SK-N-SH treated with all-trans-retinoic acid at 6 μM for 48 hours (cell line): Measurements from ENCODE around the gene UGT1A4.

Experiments used
- ESRRG ChIP-seq: fragments of 250-450 bp; sonication (Bioruptor Pico); IDR thresholded peaks from 2 replicates; pipeline ENCODE4 v1.6.1; 2021; ENCODE audit warnings: mild to moderate bottlenecking
- GLIS3 ChIP-seq: fragments of 250-450 bp; sonication (Bioruptor Pico); IDR thresholded peaks from 2 replicates; pipeline ENCODE4 v1.5.0; 2020; ENCODE audit warnings: mild to moderate bottlenecking, moderate library complexity
- OSR1 ChIP-seq: fragments of 250-450 bp; sonication (Bioruptor Pico); IDR thresholded peaks from 2 replicates; pipeline ENCODE4 v1.8.0; 2022; ENCODE audit warnings: moderate library complexity, mild to moderate bottlenecking, inconsistent platforms
- PATZ1 ChIP-seq: fragments of 250-450 bp; sonication (Bioruptor Pico); IDR thresholded peaks from 2 replicates; pipeline ENCODE4 v1.8.0; 2020; ENCODE audit warnings: mild to moderate bottlenecking, moderate library complexity, borderline replicate concordance
- ZNF565 ChIP-seq: fragments of 450-650 bp; formaldehyde crosslinking; conservative IDR thresholded peaks from 2 replicates; pipeline ENCODE4 v1.5.0; 2020; ENCODE audit warnings: low read depth, mild to moderate bottlenecking, moderate library complexity

GRCh38 chr2:233792720-233793119 lies 74.2 kb downstream of the UGT1A4 start:
- TF ChIP-seq GLIS3 (no peak), OSR1 (CRISPR knock-in tag) (no peak), ZNF565 (CRISPR knock-in tag) (no peak), PATZ1 (CRISPR knock-in tag) (no peak), ESRRG (CRISPR knock-in tag) (no peak)
